Lower leg skin (tissue), 4 donors: Measurements from ENCODE around the gene TRIM63. TPM values are rescaled to one million over a fixed set of nuclear protein-coding genes. Genes with fewer than 3 reads are reported as not detected.

Experiments
- DNase-seq, 2 donors: peaks; one replicate each; pipeline ENCODE4 v3.0.0-alpha.2; 2019; ENCODE audit warnings: low spot score in 2 of 2
- H3K4me3 ChIP-seq: fragments of 200-600 bp; sonication (generic); 2 replicates; pipeline ENCODE4 v1.5.1; 2017; ENCODE audit warnings: mild to moderate bottlenecking, low read depth; ENCODE audit not compliant: poor library complexity, severe bottlenecking
- CTCF ChIP-seq, 3 donors: fragments of 450-650 bp; IDR thresholded peaks; one replicate each; pipeline ENCODE4 v1.5.1; 2016; ENCODE audit warnings: antibody characterized with exemption in 3 of 3, mild to moderate bottlenecking in 3 of 3, moderate library complexity in 2 of 3
- POLR2A ChIP-seq, 2 donors: fragments of 450-650 bp; IDR thresholded peaks; one replicate each; pipeline ENCODE4 v1.6.1; 2016 to 2017; ENCODE audit warnings: antibody characterized with exemption in 2 of 2, mild to moderate bottlenecking in 1 of 2, moderate library complexity in 1 of 2
- WGBS, 2 donors: methylation state at CpG; one replicate each; pipeline ENCODE4 v1.1.5; 2018; 5-methylcytosine and 5-hydroxymethylcytosine counted together
- intact Hi-C: fragments of 100-400 bp; cut with DNase I; formaldehyde crosslinking; loops from one replicate; pipeline ENCODE4 v1.15.0; 2023; ENCODE audit warnings: low total_unique reads
- total RNA-seq, 4 donors: library from RNA; depleted of rRNA; stranded (reverse); fragments of >200 nt; gene quantifications; one replicate each; pipeline ENCODE4 v1.1.0, GENCODE V29; 2016

The TRIM63 gene
- total RNA-seq, 4 donors from 2014 or later: 0.21 to 2.5 (median 2.1) TPM

GRCh38 chr1:26017606-26018005 lies 49.8 kb downstream of the TRIM63 start:
- no peak for TF ChIP-seq POLR2A (IDR thresholded peaks at IDR 0.05)
- TF ChIP-seq CTCF (IDR thresholded peaks at IDR 0.05): no peak
- no peak for DNase-seq
- WGBS, 2 donors: 52 to 60% methylated on average over 6 of the region's 6 CpGs
- intact Hi-C loops: no loop called here
- H3K4me3 ChIP-seq: no peak overlapping the region

- intact Hi-C loops: no loop called here
- DNase-seq: no peak
- WGBS, 2 donors: 68 to 78% methylated on average over 6 of the region's 6 CpGs
- no peak for TF ChIP-seq POLR2A (IDR thresholded peaks at IDR 0.05)
- no peak for TF ChIP-seq CTCF (IDR thresholded peaks at IDR 0.05)
- no peak overlapping the region for H3K4me3 ChIP-seq
Observed at GRCh38 chr1:26016953-26017545, 50.4 kb downstream of the TRIM63 start.

GRCh38 chr1:26016258-26016952 lies 51.0 kb downstream of the TRIM63 start:
- WGBS, 2 donors: 71 to 74% methylated on average over 10 of the region's 10 CpGs
- no peak overlapping the region for H3K4me3 ChIP-seq
- no peak for DNase-seq
- intact Hi-C loops: no loop called here
- TF ChIP-seq POLR2A (IDR thresholded peaks at IDR 0.05) (no peak), CTCF (IDR thresholded peaks at IDR 0.05) (no peak)

- H3K4me3 ChIP-seq: no peak overlapping the region
- 70 to 81% methylated on average over 2 of the region's 2 CpGs for WGBS, 2 donors
- intact Hi-C loops: no loop called here
- peak in 1 of 2 donors; percentile 47 for DNase-seq
- no peak for TF ChIP-seq CTCF (IDR thresholded peaks at IDR 0.05)
- no peak for TF ChIP-seq POLR2A (IDR thresholded peaks at IDR 0.05)
Observed at GRCh38 chr1:26015358-26015757, 52.1 kb downstream of the TRIM63 start.

GRCh38 chr1:26014179-26014578 lies 53.3 kb downstream of the TRIM63 start:
- 83 to 84% methylated on average over 2 of the region's 2 CpGs for WGBS, 2 donors
- no peak overlapping the region for H3K4me3 ChIP-seq
- intact Hi-C loops: no loop called here
- no peak for TF ChIP-seq POLR2A (IDR thresholded peaks at IDR 0.05)
- no peak for TF ChIP-seq CTCF (IDR thresholded peaks at IDR 0.05)
- DNase-seq: no peak
